ENCODE data around the gene B4GALT3. TPM values are rescaled to one million over a fixed set of nuclear protein-coding genes. Genes with fewer than 3 reads are reported as not detected.
A peak's percentile ranks its signal among the peaks of the same experiment; 100 is the strongest.

Gene B4GALT3
- total RNA-seq (2022) (51.9 and 59.2 TPM in 2 replicates), Bru-seq, nascent RNA (percentile 75 among the genes with signal in this experiment), BruChase-seq, experiment 1, labeled RNA remaining after a 6-hour chase (percentile 93 among the genes with signal in this experiment), BruChase-seq, experiment 2, labeled RNA remaining after a 2-hour chase (percentile 86 among the genes with signal in this experiment)
- long read RNA-seq, transcript B4GALT3-201 (8 exons, 1,911 nt) = major isoform, 35 of 72 reads
- long read RNA-seq, transcript B4GALT3-213 (8 exons, 2,414 nt) = minor isoform, 7 of 72 reads
- long read RNA-seq, partial matches to known transcripts = 8 of 72 reads
- long read RNA-seq, other reads (novel, unspliced or antisense) = 22 of 72 reads

- Mint-ChIP-seq H3K4me1 (ENCODE audit: low read depth, unreplicated experiment) (peaks cover 34% of the 10 kb centered on the region), H3K4me3 (ENCODE audit: low read depth, unreplicated experiment) (peak within 1 kb of the TSS; percentile 100), H3K36me3 (ENCODE audit: insufficient read depth, unreplicated experiment) (peaks cover 40% of the 10 kb centered on the region), H3K27me3 (ENCODE audit: unreplicated experiment) (no peaks in the 10 kb centered on the region), H3K9me3 (ENCODE audit: low read depth, unreplicated experiment) (no peaks in the 10 kb centered on the region), H3K27ac (ENCODE audit: unreplicated experiment) (peak within 1 kb of the TSS; percentile 97)
- peak; percentile 25 for TF ChIP-seq CTCF (IDR thresholded peaks at IDR 0.05; ENCODE audit: unreplicated experiment)
- BruUV-seq (replicated peaks) = TSS peak; percentile 97
- intact Hi-C loops (cut with micrococcal nuclease; ENCODE audit: unreplicated experiment) = no loop called here
- peak; percentile 98 for DNase-seq
- CTCF ChIA-PET = interaction anchor here (0.5 to 1.8 kb wide), 5 partner anchors 9 to 586 kb away, joined by 3 to 7 read pairs (median 4); partner anchors contain the start of gene PPOX
These were observed at the start of gene B4GALT3 for GRCh38 chr1:161177112-161177935. B4GALT3 (minus strand) TSS chr1:161177507; CDS start chr1:161176060, 1,447 bp downstream.

- BruUV-seq (replicated peaks) = TSS peak; percentile 24
- no peaks in the 10 kb centered on the region for H3K9me3 Mint-ChIP-seq (ENCODE audit: low read depth, unreplicated experiment)
- H3K4me1 Mint-ChIP-seq (ENCODE audit: low read depth, unreplicated experiment) = peaks cover 26% of the 10 kb centered on the region
- no peak for TF ChIP-seq CTCF (IDR thresholded peaks at IDR 0.05; ENCODE audit: unreplicated experiment)
- peak overlapping the region; percentile 86 for H3K4me3 Mint-ChIP-seq (ENCODE audit: low read depth, unreplicated experiment)
- H3K36me3 Mint-ChIP-seq (ENCODE audit: insufficient read depth, unreplicated experiment) = peaks cover 15% of the 10 kb centered on the region
- H3K27ac Mint-ChIP-seq (ENCODE audit: unreplicated experiment) = peak overlapping the region; percentile 30
- no peak for DNase-seq
- intact Hi-C loops (cut with micrococcal nuclease; ENCODE audit: unreplicated experiment) = loop anchor here (1.0 kb wide), 2 partner anchors 65 to 156 kb away; no protein-coding TSS in a partner anchor
- CTCF ChIA-PET = interaction anchor here (2.3 to 3.0 kb wide), 3 partner anchors 25 to 155 kb away, joined by 22 to 26 read pairs (median 24); partner anchors contain the start of gene NDUFS2
- H3K27me3 Mint-ChIP-seq (ENCODE audit: unreplicated experiment) = peaks cover 23% of the 10 kb centered on the region
These were observed 49.5 kb upstream of the B4GALT3 start for GRCh38 chr1:161226759-161227158.

GRCh38 chr1:161226320-161226711 lies 49.0 kb upstream of the B4GALT3 start:
- Mint-ChIP-seq H3K9me3 (ENCODE audit: low read depth, unreplicated experiment) (no peaks in the 10 kb centered on the region), H3K27me3 (ENCODE audit: unreplicated experiment) (peaks cover 26% of the 10 kb centered on the region), H3K4me3 (ENCODE audit: low read depth, unreplicated experiment) (peak overlapping the region; percentile 86), H3K27ac (ENCODE audit: unreplicated experiment) (peak overlapping the region; percentile 76), H3K4me1 (ENCODE audit: low read depth, unreplicated experiment) (peaks cover 26% of the 10 kb centered on the region), H3K36me3 (ENCODE audit: insufficient read depth, unreplicated experiment) (peaks cover 15% of the 10 kb centered on the region)
- BruUV-seq (replicated peaks) = no TSS peak
- no peak for TF ChIP-seq CTCF (IDR thresholded peaks at IDR 0.05; ENCODE audit: unreplicated experiment)
- intact Hi-C loops (cut with micrococcal nuclease; ENCODE audit: unreplicated experiment) = no loop called here
- CTCF ChIA-PET = interaction anchor here (0.6 to 3.0 kb wide), 14 partner anchors 15 to 1124 kb away, joined by 3 to 26 read pairs (median 5); partner anchors contain the start of genes NDUFS2 and PPOX
- no peak for DNase-seq

- Mint-ChIP-seq H3K4me1 (ENCODE audit: low read depth, unreplicated experiment) (peaks cover 26% of the 10 kb centered on the region), H3K9me3 (ENCODE audit: low read depth, unreplicated experiment) (no peaks in the 10 kb centered on the region), H3K4me3 (ENCODE audit: low read depth, unreplicated experiment) (peak within 1 kb of the TSS; percentile 86), H3K27me3 (ENCODE audit: unreplicated experiment) (peaks cover 26% of the 10 kb centered on the region), H3K27ac (ENCODE audit: unreplicated experiment) (peak within 1 kb of the TSS; percentile 76), H3K36me3 (ENCODE audit: insufficient read depth, unreplicated experiment) (peaks cover 15% of the 10 kb centered on the region)
- CTCF ChIA-PET = interaction anchor here (0.5 to 3.0 kb wide), 23 partner anchors 10 to 1124 kb away, joined by 3 to 26 read pairs (median 4); partner anchors contain the start of genes NDUFS2 and PPOX
- peak; percentile 91 for DNase-seq
- intact Hi-C loops (cut with micrococcal nuclease; ENCODE audit: unreplicated experiment) = no loop called here
- peak; percentile 38 for TF ChIP-seq CTCF (IDR thresholded peaks at IDR 0.05; ENCODE audit: unreplicated experiment)
- no TSS peak for BruUV-seq (replicated peaks)
These were observed 48.4 kb upstream of the B4GALT3 start, which contains the start of gene TOMM40L for GRCh38 chr1:161225534-161226319. TOMM40L (plus strand) TSS chr1:161226060; CDS start chr1:161226490, 430 bp downstream.

All from Calu3 (cell line).